GM23338 (cell line): Measurements from ENCODE around the gene PCGF3. TPM values are rescaled to one million over a fixed set of nuclear protein-coding genes. Genes with fewer than 3 reads are reported as not detected.

Experiments
- ATAC-seq: fragments of 200-7000 bp; cut with Tn5 transposase; 3 replicates; pipeline ENCODE4 v1.9.1; 2020
- DNase-seq: peaks from one replicate; pipeline ENCODE4 v3.0.0-alpha.2; 2015; ENCODE audit warnings: low spot score
- H2AFZ ChIP-seq: fragments of 200-600 bp; sonication (generic); 2 replicates; pipeline ENCODE4 v1.8.0; 2016; ENCODE audit warnings: antibody characterized with exemption, mild to moderate bottlenecking, moderate library complexity
- H3F3A ChIP-seq: fragments of 200-600 bp; sonication (generic); replicated peaks from 2 replicates; pipeline ENCODE4 v1.8.0; 2017; ENCODE audit warnings: antibody characterized with exemption, mixed run types, low read depth
- H3K27ac ChIP-seq: fragments of 200-600 bp; sonication (generic); 2 replicates; pipeline ENCODE4 v1.6.1; 2016; ENCODE audit warnings: low read depth
- H3K27me3 ChIP-seq: fragments of 200-600 bp; sonication (generic); 2 replicates; pipeline ENCODE4 v1.8.0; 2016; ENCODE audit warnings: mild to moderate bottlenecking, mixed run types, moderate library complexity; ENCODE audit not compliant: insufficient read depth
- H3K36me3 ChIP-seq: fragments of 200-600 bp; sonication (generic); 2 replicates; pipeline ENCODE4 v1.8.0; 2016; ENCODE audit warnings: mild to moderate bottlenecking; ENCODE audit not compliant: insufficient read depth
- H3K4me1 ChIP-seq: fragments of 200-600 bp; sonication (generic); 2 replicates; pipeline ENCODE4 v1.8.0; 2016; ENCODE audit warnings: mild to moderate bottlenecking, moderate library complexity; ENCODE audit not compliant: insufficient read depth
- H3K4me2 ChIP-seq: fragments of 200-600 bp; sonication (generic); 2 replicates; pipeline ENCODE4 v1.7.1; 2017; ENCODE audit warnings: mixed run types
- H3K4me3 ChIP-seq: fragments of 200-600 bp; sonication (generic); 2 replicates; pipeline ENCODE4 v1.6.1; 2016; ENCODE audit warnings: mixed run types
- H3K79me2 ChIP-seq: fragments of 200-600 bp; sonication (generic); replicated peaks from 2 replicates; pipeline ENCODE4 v1.8.0; 2017; ENCODE audit warnings: mild to moderate bottlenecking; ENCODE audit not compliant: insufficient read depth
- H3K9me2 ChIP-seq: fragments of 200-600 bp; sonication (generic); 2 replicates; pipeline ENCODE4 v1.8.0; 2017; ENCODE audit not compliant: insufficient read depth
- H4K20me1 ChIP-seq: fragments of 200-600 bp; sonication (generic); replicated peaks from 2 replicates; pipeline ENCODE4 v1.8.0; 2017; ENCODE audit warnings: mild to moderate bottlenecking; ENCODE audit not compliant: insufficient read depth
- H3K27ac Mint-ChIP-seq: 2 replicates; pipeline ENCODE4 v1.8.0; 2020; ENCODE audit warnings: inconsistent platforms, mild to moderate bottlenecking, moderate library complexity, mixed read lengths
- H3K27me3 Mint-ChIP-seq: 3 replicates; pipeline ENCODE4 v1.8.0; 2022; ENCODE audit warnings: low read depth, mild to moderate bottlenecking, moderate library complexity, mixed read lengths, inconsistent platforms; ENCODE audit not compliant: insufficient read depth, poor library complexity
- H3K36me3 Mint-ChIP-seq: 3 replicates; pipeline ENCODE4 v1.8.0; 2021; ENCODE audit warnings: low read depth, mild to moderate bottlenecking, inconsistent platforms, moderate library complexity, mixed read lengths
- H3K4me1 Mint-ChIP-seq: 3 replicates; pipeline ENCODE4 v1.8.0; 2020; ENCODE audit warnings: mild to moderate bottlenecking, inconsistent platforms, mixed read lengths
- H3K4me3 Mint-ChIP-seq: 3 replicates; pipeline ENCODE4 v1.8.0; 2021; ENCODE audit warnings: moderate library complexity, mild to moderate bottlenecking, inconsistent platforms, mixed read lengths
- H3K9me3 Mint-ChIP-seq: 3 replicates; pipeline ENCODE4 v1.8.0; 2020; ENCODE audit warnings: moderate library complexity, mild to moderate bottlenecking, inconsistent platforms, mixed read lengths
- CREB1 ChIP-seq: fragments of 250-450 bp; sonication (Bioruptor Pico); IDR thresholded peaks from 2 replicates; pipeline ENCODE4 v1.5.0; 2020; ENCODE audit warnings: low read depth, mild to moderate bottlenecking, moderate library complexity
- EZH2phosphoT487 ChIP-seq: fragments of 200-600 bp; sonication (generic); IDR thresholded peaks from one replicate; pipeline ENCODE4 v1.8.1; 2018; ENCODE audit warnings: antibody characterized with exemption; ENCODE audit not compliant: unreplicated experiment
- JUNB ChIP-seq: IDR thresholded peaks from one replicate; pipeline ENCODE4 v1.6.1; 2016; ENCODE audit warnings: antibody characterized with exemption; ENCODE audit not compliant: unreplicated experiment
- NANOG ChIP-seq: IDR thresholded peaks from 2 replicates; pipeline ENCODE4 v1.6.1; 2016; ENCODE audit warnings: antibody characterized with exemption, borderline replicate concordance
- POLR2AphosphoS5 ChIP-seq: IDR thresholded peaks from 2 replicates; pipeline ENCODE4 v1.6.1; 2016; ENCODE audit warnings: antibody characterized with exemption, low read depth
- REST ChIP-seq: IDR thresholded peaks from one replicate; pipeline ENCODE4 v1.6.1; 2018; ENCODE audit warnings: antibody characterized with exemption; ENCODE audit not compliant: unreplicated experiment
- STAT1 ChIP-seq: IDR thresholded peaks from one replicate; pipeline ENCODE4 v1.6.1; 2016; ENCODE audit warnings: antibody characterized with exemption; ENCODE audit not compliant: unreplicated experiment
- ZNF114 ChIP-seq: fragments of 250-450 bp; sonication (Bioruptor Pico); IDR thresholded peaks from 2 replicates; pipeline ENCODE4 v1.5.0; 2020; ENCODE audit warnings: mild to moderate bottlenecking, moderate library complexity
- ZNF331 ChIP-seq: fragments of 250-450 bp; sonication (Bioruptor Pico); IDR thresholded peaks from 2 replicates; pipeline ENCODE4 v1.5.0; 2020; ENCODE audit warnings: low read depth, mild to moderate bottlenecking, moderate library complexity
- ZNF462 ChIP-seq: fragments of 250-450 bp; sonication (Bioruptor Pico); IDR thresholded peaks from 2 replicates; pipeline ENCODE4 v1.5.0; 2020; ENCODE audit warnings: mild to moderate bottlenecking, moderate library complexity
- polyA plus RNA-seq: library from polyadenylated mRNA; unstranded; fragments of >200 nt; fragmentation: Nextera tagmentation; extraction: Ambion mirVana; gene quantifications from 2 replicates; pipeline ENCODE4 v1.2.1, GENCODE V29; 2016
- total RNA-seq: library from RNA; depleted of rRNA; stranded (reverse); fragments of >200 nt; shearing (Covaris generic); gene quantifications from 2 replicates; pipeline ENCODE4 v1.2.3, GENCODE V29; 2014
- TF ChIP-seq, protein P1 (sequence below): IDR thresholded peaks from 2 replicates; pipeline ENCODE4 v1.6.1; 2016; ENCODE audit warnings: antibody characterized with exemption

The PCGF3 gene
- total and polyA plus RNA-seq, 2 experiments from 2014 or later = 33.1 to 49.0 TPM

GRCh38 chr4:686413-687040, 19.1 kb upstream of the PCGF3 start (continued):
- TF ChIP-seq ZNF462 (no peak), EZH2phosphoT487 (no peak), JUNB (no peak), ZNF114 (no peak)
- TF ChIP-seq, protein P1, sequence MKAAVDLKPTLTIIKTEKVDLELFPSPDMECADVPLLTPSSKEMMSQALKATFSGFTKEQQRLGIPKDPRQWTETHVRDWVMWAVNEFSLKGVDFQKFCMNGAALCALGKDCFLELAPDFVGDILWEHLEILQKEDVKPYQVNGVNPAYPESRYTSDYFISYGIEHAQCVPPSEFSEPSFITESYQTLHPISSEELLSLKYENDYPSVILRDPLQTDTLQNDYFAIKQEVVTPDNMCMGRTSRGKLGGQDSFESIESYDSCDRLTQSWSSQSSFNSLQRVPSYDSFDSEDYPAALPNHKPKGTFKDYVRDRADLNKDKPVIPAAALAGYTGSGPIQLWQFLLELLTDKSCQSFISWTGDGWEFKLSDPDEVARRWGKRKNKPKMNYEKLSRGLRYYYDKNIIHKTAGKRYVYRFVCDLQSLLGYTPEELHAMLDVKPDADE = no peak

DNA sequence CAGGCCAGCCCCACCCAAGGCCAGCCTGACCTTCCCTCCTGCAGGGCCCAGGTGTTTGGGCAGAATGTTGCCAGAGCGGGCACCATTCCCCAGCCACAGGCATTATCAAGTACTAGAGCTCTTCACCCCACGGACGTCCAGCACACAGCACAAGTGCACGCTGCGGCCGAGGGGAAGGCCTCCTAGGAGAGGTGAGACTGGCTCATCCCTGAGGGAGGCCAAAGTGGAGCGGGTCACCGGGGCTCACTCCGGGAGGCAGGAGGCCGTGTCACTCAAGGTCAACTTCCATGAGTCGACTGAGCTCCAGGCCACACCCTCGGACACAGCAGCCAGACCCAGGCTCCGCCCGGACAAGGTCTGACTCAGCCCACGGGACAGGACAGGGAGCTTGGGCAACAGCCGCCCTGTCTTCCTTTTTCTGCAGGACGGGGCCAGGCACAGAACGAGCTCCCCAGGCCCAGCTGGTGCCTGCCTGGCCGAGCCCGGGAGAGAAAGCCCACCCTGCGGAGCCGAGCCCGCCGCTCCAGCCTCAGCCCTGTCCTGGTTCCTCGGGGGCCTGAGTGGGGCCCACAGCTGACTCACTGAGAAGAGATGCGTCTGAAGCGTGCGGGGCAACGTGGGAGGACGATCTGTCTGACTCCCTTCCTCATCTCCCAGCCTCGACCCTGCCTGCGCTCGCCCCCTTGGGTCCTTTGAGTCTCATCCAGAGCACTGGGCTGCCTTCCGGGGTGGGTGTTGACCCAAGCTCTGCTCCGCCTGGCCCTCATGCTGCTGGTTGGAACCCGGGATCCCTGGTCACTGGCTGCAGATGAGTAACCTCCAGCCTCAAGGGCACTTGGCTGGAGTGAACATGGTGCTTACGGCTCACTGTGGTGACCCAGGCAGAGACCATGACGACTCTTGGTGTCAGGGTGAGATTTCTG, 18.3 kb upstream of the PCGF3 start:
- Mint-ChIP-seq H3K36me3 (no peaks in the 10 kb centered on the region; the same call in 2 of the 3 replicates), H3K9me3 (no peaks in the 10 kb centered on the region; the same call in 1 of the 3 replicates), H3K27ac (peak overlapping the region; percentile 57; the same call in 1 of the 2 replicates), H3K4me1 (peaks cover 22% of the 10 kb centered on the region), H3K27me3 (peaks cover 10% of the 10 kb centered on the region), H3K4me3 (peak overlapping the region; percentile 22; the same call in 2 of the 3 replicates)
- ATAC-seq (peak; percentile 0; the same call in 1 of the 3 replicates), DNase-seq (no peak)
- Histone ChIP-seq H3K36me3 (no peaks in the 10 kb centered on the region), H3K27me3 (no peaks in the 10 kb centered on the region), H3K4me1 (peaks cover 8% of the 10 kb centered on the region), H2AFZ (no peak overlapping the region), H3K4me2 (no peak overlapping the region), H3K79me2 (no peaks in the 10 kb centered on the region), H3K9me2 (no peaks in the 10 kb centered on the region), H3F3A (peaks cover 10% of the 10 kb centered on the region; the same call in 1 of the 2 replicates), H4K20me1 (no peaks in the 10 kb centered on the region), H3K27ac (no peak overlapping the region), H3K4me3 (no peak overlapping the region; the same call in 1 of the 2 replicates)
- TF ChIP-seq EZH2phosphoT487 = no peak
- no peak for TF ChIP-seq ZNF331 (CRISPR knock-in tag)
- TF ChIP-seq CREB1 (CRISPR knock-in tag) = no peak
- no peak for TF ChIP-seq REST
- no peak for TF ChIP-seq ZNF114
- no peak for TF ChIP-seq POLR2AphosphoS5
- TF ChIP-seq JUNB = no peak
- no peak for TF ChIP-seq NANOG
- no peak for TF ChIP-seq STAT1
